H9 (cell line): ENCODE results near the gene APBA2. TPM values are rescaled to one million over a fixed set of nuclear protein-coding genes. Genes with fewer than 3 reads are reported as not detected.

Source experiments
- DNase-seq: peaks from one replicate; pipeline ENCODE4 v3.0.0-alpha.2; 2017
- H2AFZ ChIP-seq: one replicate; pipeline ENCODE4 v1.6.1; 2013; ENCODE audit warnings: mild to moderate bottlenecking, low read length, control low read depth, moderate library complexity
- H2AK5ac ChIP-seq: 2 replicates; pipeline ENCODE4 v1.6.1; 2013; ENCODE audit warnings: low read length, control low read depth, mixed read lengths; ENCODE audit not compliant: insufficient read length
- H2BK120ac ChIP-seq: one replicate; pipeline ENCODE4 v1.6.1; 2013; ENCODE audit warnings: low read depth, mild to moderate bottlenecking, low read length, control low read depth, inconsistent platforms; ENCODE audit not compliant: poor library complexity, severe bottlenecking
- H2BK12ac ChIP-seq: 2 replicates; pipeline ENCODE4 v1.6.1; 2013; ENCODE audit warnings: low read length, control low read depth, mixed read lengths, low read depth; ENCODE audit not compliant: insufficient read length
- H2BK15ac ChIP-seq: 2 replicates; pipeline ENCODE4 v1.6.1; 2013; ENCODE audit warnings: low read depth, low read length, control low read depth
- H2BK20ac ChIP-seq: one replicate; pipeline ENCODE4 v1.6.1; 2013; ENCODE audit warnings: low read depth, mild to moderate bottlenecking, low read length, control low read depth, inconsistent platforms; ENCODE audit not compliant: poor library complexity, severe bottlenecking
- H2BK5ac ChIP-seq: 2 replicates; pipeline ENCODE4 v1.6.1; 2013; ENCODE audit warnings: low read length, control low read depth, mixed read lengths; ENCODE audit not compliant: insufficient read length
- H3K14ac ChIP-seq: 2 replicates; pipeline ENCODE4 v1.6.1; 2013; ENCODE audit warnings: low read length, control low read depth; ENCODE audit not compliant: insufficient read depth
- H3K18ac ChIP-seq: 2 replicates; pipeline ENCODE4 v1.6.1; 2013; ENCODE audit warnings: low read depth, mild to moderate bottlenecking, mixed read lengths, low read length, control low read depth; ENCODE audit not compliant: insufficient read length
- H3K23ac ChIP-seq: 2 replicates; pipeline ENCODE4 v1.6.1; 2013; ENCODE audit warnings: low read length, control low read depth, mixed read lengths, low read depth; ENCODE audit not compliant: insufficient read length
- H3K23me2 ChIP-seq: 2 replicates; pipeline ENCODE4 v1.6.1; 2013; ENCODE audit warnings: low read depth, mild to moderate bottlenecking, mixed read lengths, low read length, control low read depth; ENCODE audit not compliant: insufficient read length, poor library complexity, severe bottlenecking
- H3K27ac ChIP-seq: 2 replicates; pipeline ENCODE4 v1.5.1; 2013; ENCODE audit warnings: low read length, control low read depth, mixed read lengths, low read depth; ENCODE audit not compliant: insufficient read length
- H3K27me3 ChIP-seq: 2 replicates; pipeline ENCODE4 v1.6.1; 2013; ENCODE audit warnings: low read length, control low read depth, inconsistent platforms; ENCODE audit not compliant: insufficient read depth
- H3K4ac ChIP-seq: 2 replicates; pipeline ENCODE4 v1.6.1; 2013; ENCODE audit warnings: low read depth, mild to moderate bottlenecking, control low read depth, inconsistent platforms, low read length, moderate library complexity
- H3K4me1 ChIP-seq: 2 replicates; pipeline ENCODE4 v1.6.1; 2013; ENCODE audit warnings: low read length, control low read depth, inconsistent platforms; ENCODE audit not compliant: insufficient read depth
- H3K4me2 ChIP-seq: 2 replicates; pipeline ENCODE4 v1.6.1; 2013; ENCODE audit warnings: low read length, control low read depth, mixed read lengths; ENCODE audit not compliant: insufficient read length, insufficient read depth
- H3K56ac ChIP-seq: 2 replicates; pipeline ENCODE4 v1.6.1; 2013; ENCODE audit warnings: low read depth, mild to moderate bottlenecking, mixed read lengths, low read length, control low read depth; ENCODE audit not compliant: insufficient read length
- H3K79me1 ChIP-seq: 2 replicates; pipeline ENCODE4 v1.6.1; 2013; ENCODE audit warnings: low read depth, mild to moderate bottlenecking, moderate library complexity, low read length, control low read depth, inconsistent platforms; ENCODE audit not compliant: insufficient read depth, poor library complexity, severe bottlenecking
- H3K79me2 ChIP-seq: 2 replicates; pipeline ENCODE4 v1.6.1; 2013; ENCODE audit warnings: low read length, control low read depth, inconsistent platforms; ENCODE audit not compliant: insufficient read depth
- H3K9ac ChIP-seq: 2 replicates; pipeline ENCODE4 v1.6.1; 2013; ENCODE audit warnings: low read length, control low read depth, mixed read lengths; ENCODE audit not compliant: insufficient read length; ENCODE audit errors: extremely low read depth
- H3K9me3 ChIP-seq: one replicate; pipeline ENCODE4 v1.6.1; 2013; ENCODE audit warnings: low read depth, low read length, inconsistent platforms; ENCODE audit not compliant: control insufficient read depth
- H3T11ph ChIP-seq: one replicate; pipeline ENCODE4 v1.6.1; 2013; ENCODE audit warnings: mild to moderate bottlenecking, low read length, control low read depth, inconsistent platforms
- H4K20me1 ChIP-seq: one replicate; pipeline ENCODE4 v1.6.1; 2013; ENCODE audit not compliant: control insufficient read depth, insufficient read length, insufficient read depth
- H4K5ac ChIP-seq: 2 replicates; pipeline ENCODE4 v1.6.1; 2013; ENCODE audit warnings: low read depth, mild to moderate bottlenecking, mixed read lengths, low read length, control low read depth; ENCODE audit not compliant: insufficient read length
- H4K8ac ChIP-seq: replicated peaks from 2 replicates; pipeline ENCODE4 v1.6.1; 2013; ENCODE audit warnings: low read length, control low read depth, mixed read lengths, low read depth; ENCODE audit not compliant: insufficient read length
- H4K91ac ChIP-seq: 2 replicates; pipeline ENCODE4 v1.6.1; 2013; ENCODE audit warnings: low read depth, mild to moderate bottlenecking, moderate library complexity, mixed read lengths, low read length, control low read depth; ENCODE audit not compliant: insufficient read length
- H3K27ac Mint-ChIP-seq, 3 experiments: 2 replicates in 2 of 3; 3 replicates in 1 of 3; pipeline ENCODE4 v1.8.0; 2020 to 2021; ENCODE audit warnings: mixed read lengths in 3 of 3, mild to moderate bottlenecking in 1 of 3, moderate library complexity in 1 of 3
- H3K27me3 Mint-ChIP-seq: 2 replicates; pipeline ENCODE4 v1.8.0; 2021; ENCODE audit warnings: low read depth, mild to moderate bottlenecking, moderate library complexity, mixed read lengths
- H3K36me3 Mint-ChIP-seq, 3 experiments: 2 replicates in 2 of 3; 3 replicates in 1 of 3; pipeline ENCODE4 v1.8.0; 2020 to 2021; ENCODE audit warnings: low read depth in 3 of 3, mixed read lengths in 3 of 3; ENCODE audit not compliant: insufficient read depth in 1 of 3
- H3K4me1 Mint-ChIP-seq, 2 experiments: 2 replicates each; pipeline ENCODE4 v1.8.0; 2020; ENCODE audit warnings: mixed read lengths in 2 of 2
- H3K4me3 Mint-ChIP-seq, 2 experiments: 2 replicates in 1 of 2; 3 replicates in 1 of 2; pipeline ENCODE4 v1.8.0; 2020 to 2021; ENCODE audit warnings: mild to moderate bottlenecking in 2 of 2, mixed read lengths in 2 of 2, moderate library complexity in 1 of 2
- H3K9me3 Mint-ChIP-seq, 2 experiments: 2 replicates in 1 of 2; 3 replicates in 1 of 2; pipeline ENCODE4 v1.8.0; 2020; ENCODE audit warnings: mild to moderate bottlenecking in 2 of 2, mixed read lengths in 2 of 2, moderate library complexity in 1 of 2
- CTCF ChIP-seq: fragments of 200-600 bp; sonication (generic); conservative IDR thresholded peaks from 3 replicates; pipeline ENCODE4 v1.8.0; 2021; ENCODE audit warnings: antibody characterized with exemption, mild to moderate bottlenecking
- WGBS: extraction: QIAGEN DNeasy Blood & Tissue Kit; methylation state at CpG from one replicate; pipeline ENCODE4 v1.1.7; 2013; ENCODE audit warnings: missing lambda C conversion rate, low lambda C conversion rate, mixed read lengths; ENCODE audit not compliant: insufficient read length; ENCODE audit errors: extremely low coverage; 5-methylcytosine and 5-hydroxymethylcytosine counted together
- total RNA-seq: library from RNA; stranded (reverse); gene quantifications from 2 replicates; pipeline ENCODE4 v1.2.1, GENCODE V29; 2021

The APBA2 gene
- total RNA-seq, 1 experiment from 2014 or later: 14.3 TPM

- Histone ChIP-seq H2BK12ac (no peak overlapping the region), H3K14ac (no peak overlapping the region), H3K4me1 (peaks cover 4% of the 10 kb centered on the region; the same call in 1 of the 2 replicates), H2BK20ac (no peak overlapping the region), H4K5ac (no peak overlapping the region), H3K4ac (no peak overlapping the region), H2BK15ac (no peak overlapping the region), H3K9me3 (no peaks in the 10 kb centered on the region), H3K23me2 (no peaks in the 10 kb centered on the region), H3K79me1 (no peaks in the 10 kb centered on the region), H3T11ph (no peak overlapping the region), H4K20me1 (no peaks in the 10 kb centered on the region), H2BK5ac (no peak overlapping the region), H3K56ac (no peak overlapping the region), H3K23ac (no peak overlapping the region), H2AFZ (no peak overlapping the region), H3K27ac (no peak overlapping the region), H3K79me2 (no peaks in the 10 kb centered on the region), H4K91ac (no peak overlapping the region), H2BK120ac (no peak overlapping the region), H4K8ac (no peak overlapping the region), H3K4me2 (no peak overlapping the region), H3K9ac (no peak overlapping the region), H3K27me3 (no peaks in the 10 kb centered on the region), H3K18ac (no peak overlapping the region), H2AK5ac (no peak overlapping the region)
- no peaks in the 10 kb centered on the region; the same call in 1 of the 2 replicates for H3K27me3 Mint-ChIP-seq
- no peak overlapping the region; a peak in 1 of 5 replicates for H3K4me3 Mint-ChIP-seq
- H3K27ac Mint-ChIP-seq: no peak overlapping the region; a peak in 1 of 7 replicates
- H3K36me3 Mint-ChIP-seq: peaks cover 0 to 4% (median 0%) of the 10 kb centered on the region in 3 experiments; a peak in 2 of 7 replicates
- TF ChIP-seq CTCF: no peak
- H3K4me1 Mint-ChIP-seq: peaks cover 28 to 34% of the 10 kb centered on the region in 2 experiments
- DNase-seq: no peak
- WGBS: no CpG with 5 or more reads among the region's 14 CpGs
- no peaks in the 10 kb centered on the region for H3K9me3 Mint-ChIP-seq
Measured at GRCh38 chr15:29097168-29097567, 211.4 kb downstream of the APBA2 start.
